Pancreas (tissue), 10 donors: ENCODE measurements around the gene RAB3GAP1. TPM values are rescaled to one million over a fixed set of nuclear protein-coding genes. Genes with fewer than 3 reads are reported as not detected.
"Not testable (repeated sequence)": the region's sequence is repeated elsewhere in the genome, so short reads cannot be mapped to it uniquely, and the experiment has no call there.

ENCODE experiments used
- ATAC-seq, 4 donors: fragments of 200-7000 bp; cut with Tn5 transposase; one replicate each; pipeline versions ENCODE4 v1.8.0 to v1.9.1; 2020; ENCODE audit warnings: mild to moderate bottlenecking in 4 of 4, moderate library complexity in 4 of 4
- DNase-seq, 6 donors: peaks; one replicate each; pipeline ENCODE4 v3.0.0-alpha.2; 2020
- FAIRE-seq: peaks from 2 replicates; lab custom pipeline; 2012; peaks lifted over from hg19 to GRCh38; lab: Jason Lieb, UNC
- H3K27ac ChIP-seq, 4 donors: fragments of 200-600 bp; sonication (generic); 1 replicate in 3 of 4; 2 replicates in 1 of 4; pipeline versions ENCODE4 v1.5.0 to v1.8.0; 2020
- H3K27me3 ChIP-seq, 4 donors: fragments of 200-600 bp; one replicate each; pipeline ENCODE4 v1.8.0; 2021
- H3K36me3 ChIP-seq, 3 donors: fragments of 200-600 bp; sonication (generic) in 1 of 3; one replicate each; pipeline versions ENCODE4 v1.5.0 to v1.8.0; 2020 to 2021
- H3K4me1 ChIP-seq, 3 donors: fragments of 200-600 bp; one replicate each; pipeline ENCODE4 v1.8.0; 2021
- H3K4me3 ChIP-seq, 4 donors: fragments of 200-600 bp; sonication (generic) in 2 of 4; one replicate each; pipeline versions ENCODE4 v1.5.0 to v1.8.0; 2020 to 2021
- H3K9me3 ChIP-seq, 4 donors: fragments of 200-600 bp; one replicate each; pipeline ENCODE4 v1.8.0; 2021
- CTCF ChIP-seq, 4 donors: fragments of 200-600 bp; sonication (generic) in 3 of 4; IDR thresholded peaks; one replicate each; pipeline versions ENCODE4 v1.5.0 to v1.8.0; 2021; ENCODE audit warnings: antibody characterized with exemption in 4 of 4
- WGBS, 2 donors: extraction: QIAGEN DNeasy Blood & Tissue Kit; methylation state at CpG; one replicate each; pipeline ENCODE4 v1.1.7; 2013; 5-methylcytosine and 5-hydroxymethylcytosine counted together
- intact Hi-C, 3 donors: fragments of 100-400 bp; cut with DNase I; formaldehyde crosslinking; loops; one replicate each; pipeline versions ENCODE4 v1.11.1 to v1.14.2; 2022
- polyA plus RNA-seq, 2 donors: library from polyadenylated mRNA; stranded (reverse); fragments of 200-250 nt; gene quantifications; one replicate each; pipeline ENCODE4 v1.2.3, GENCODE V29; 2013
- total RNA-seq, 6 donors: library from RNA; stranded (reverse); fragmentation: NEBNext Ultra II Directional in 4 of 6; extraction: Animal tissue kit (Norgen Biotek cat#: 25700) in 4 of 6; gene quantifications; one replicate each; pipeline versions ENCODE4 v1.2.1 to v1.2.4, GENCODE V29; 2021 to 2023
- donor health status: healthy with polysubstance abuse.
- donor health status: DM: no; HTN: no; CAD: no; lungs with moderate emphysema.
- donor health status: DM: no; HTN: no; CAD: no.
- donor health status: control.
- donor health status: control.
- donor health status: Bipolar disorder and iron deficiency.
- donor health status: DM: yes; HTN: yes; CAD: no.
- donor health status: DM: no; HTN: no; CAD: no.
- donor health status: DM: no; HTN: no; CAD: no.
- donor health status: DM: yes; HTN: yes; CAD: no.

RAB3GAP1 gene
- total and polyA plus RNA-seq, 8 donors = 10.3 to 25.5 (median 22.3) TPM

- ATAC-seq (no peak), DNase-seq (no peak), FAIRE-seq (no peak)
- TF ChIP-seq CTCF (IDR thresholded peaks at IDR 0.05) = no peak
- intact Hi-C loops = no loop called here
- no peaks in the 10 kb centered on the region for H3K4me1 ChIP-seq
- H3K27ac ChIP-seq = no peak overlapping the region
- WGBS, 2 donors = 83 to 89% methylated on average over 10 of the region's 10 CpGs
- no peak overlapping the region for H3K4me3 ChIP-seq
- no peaks in the 10 kb centered on the region for H3K27me3 ChIP-seq
- no peaks in the 10 kb centered on the region for H3K36me3 ChIP-seq
- H3K9me3 ChIP-seq = no peaks in the 10 kb centered on the region
These were observed 28.9 kb upstream of the RAB3GAP1 start for GRCh38 chr2:135022952-135023880.

- ATAC-seq (no peak), FAIRE-seq (no peak), DNase-seq (no peak)
- H3K27me3 ChIP-seq = no peaks in the 10 kb centered on the region
- H3K27ac ChIP-seq = no peak overlapping the region
- TF ChIP-seq CTCF (IDR thresholded peaks at IDR 0.05) = no peak
- WGBS, 2 donors = 90 to 92% methylated on average over 5 of the region's 5 CpGs
- no peaks in the 10 kb centered on the region for H3K4me1 ChIP-seq
- no peaks in the 10 kb centered on the region for H3K36me3 ChIP-seq
- no peak overlapping the region for H3K4me3 ChIP-seq
- intact Hi-C loops = no loop called here
- no peaks in the 10 kb centered on the region for H3K9me3 ChIP-seq
These were observed 28.1 kb upstream of the RAB3GAP1 start for GRCh38 chr2:135023886-135024485.

- DNase-seq = no peak
- Histone ChIP-seq H3K27ac (no peak overlapping the region), H3K9me3 (no peaks in the 10 kb centered on the region), H3K4me1 (peaks cover 0 to 13% (median 11%) of the 10 kb centered on the region in 3 donors), H3K4me3 (no peak overlapping the region), H3K27me3 (no peaks in the 10 kb centered on the region), H3K36me3 (no peaks in the 10 kb centered on the region)
- FAIRE-seq = no peak
- intact Hi-C loops = no loop called here
- no peak for TF ChIP-seq CTCF (IDR thresholded peaks at IDR 0.05)
- peak; percentile 66 to 93 (median 78) for ATAC-seq
- WGBS, 2 donors = 20 to 22% methylated on average over 2 of the region's 2 CpGs
These were observed 22.5 kb upstream of the RAB3GAP1 start for GRCh38 chr2:135029481-135030134.

- intact Hi-C loops = no loop called here
- Histone ChIP-seq H3K27ac (no peak overlapping the region), H3K36me3 (no peaks in the 10 kb centered on the region), H3K9me3 (no peaks in the 10 kb centered on the region), H3K4me3 (no peak overlapping the region), H3K27me3 (no peaks in the 10 kb centered on the region), H3K4me1 (peaks cover 0 to 13% (median 11%) of the 10 kb centered on the region in 3 donors)
- no peak for TF ChIP-seq CTCF (IDR thresholded peaks at IDR 0.05)
- WGBS, 2 donors = 98 to 100% methylated on average over 1 of the region's 1 CpG
- ATAC-seq (peak in 3 of 4 donors; percentile 67 to 87 (median 75)), FAIRE-seq (no peak), DNase-seq (no peak)
These were observed 21.3 kb upstream of the RAB3GAP1 start for GRCh38 chr2:135030826-135031225.

GRCh38 chr2:135033216-135033615 lies 18.9 kb upstream of the RAB3GAP1 start:
- H3K9me3 ChIP-seq, H3K27ac ChIP-seq, H3K27me3 ChIP-seq, H3K36me3 ChIP-seq, ATAC-seq, intact Hi-C loops, H3K4me3 ChIP-seq, FAIRE-seq: not testable (repeated sequence)
- WGBS, 2 donors = 90 to 91% methylated on average over 6 to 23 of the region's 33 CpGs
- DNase-seq = peak in 1 of 6 donors; percentile 46
- H3K4me1 ChIP-seq = peaks cover 0 to 13% (median 11%) of the 10 kb centered on the region in 3 donors
